ENCODE data around the gene PLXND1. TPM values are rescaled to one million over a fixed set of nuclear protein-coding genes. Genes with fewer than 3 reads are reported as not detected.

Gene PLXND1
- total RNA-seq, 2 experiments from 2014 or later = 30.0 to 38.3 TPM

- POLR2A ChIA-PET = no interaction called here
- DNase-seq (no peak), ATAC-seq (ENCODE audit: low read depth) (no peak)
- Mint-ChIP-seq H3K27ac (no peak overlapping the region), H3K27me3 (peaks cover 29% of the 10 kb centered on the region), H3K36me3 (no peaks in the 10 kb centered on the region), H3K4me1 (peaks cover 4% of the 10 kb centered on the region), H3K4me3 (no peak overlapping the region), H3K9me3 (no peaks in the 10 kb centered on the region)
Measured at GRCh38 chr3:129587566-129588210, 18.8 kb downstream of the PLXND1 start.

GRCh38 chr3:129586746-129587430, 19.6 kb downstream of the PLXND1 start:
- DNase-seq = no peak
- POLR2A ChIA-PET = no interaction called here
- no peak overlapping the region for H3K27ac Mint-ChIP-seq
- H3K4me3 Mint-ChIP-seq = no peak overlapping the region
- H3K27me3 Mint-ChIP-seq = peaks cover 25% of the 10 kb centered on the region
- peaks cover 4% of the 10 kb centered on the region for H3K4me1 Mint-ChIP-seq
- H3K9me3 Mint-ChIP-seq = no peaks in the 10 kb centered on the region
- ATAC-seq (ENCODE audit: low read depth) = no peak
- H3K36me3 Mint-ChIP-seq = no peaks in the 10 kb centered on the region

GRCh38 chr3:129585949-129586657, 20.4 kb downstream of the PLXND1 start:
- no peak overlapping the region for H3K27ac Mint-ChIP-seq
- no peak for DNase-seq
- peaks cover 17% of the 10 kb centered on the region for H3K27me3 Mint-ChIP-seq
- no peaks in the 10 kb centered on the region for H3K9me3 Mint-ChIP-seq
- no peak overlapping the region for H3K4me3 Mint-ChIP-seq
- no peaks in the 10 kb centered on the region for H3K4me1 Mint-ChIP-seq
- no peaks in the 10 kb centered on the region for H3K36me3 Mint-ChIP-seq
- no peak for ATAC-seq (ENCODE audit: low read depth)
- POLR2A ChIA-PET = no interaction called here

GRCh38 chr3:129584631-129585030, 21.8 kb downstream of the PLXND1 start:
- H3K27ac Mint-ChIP-seq = no peak overlapping the region
- no peaks in the 10 kb centered on the region for H3K9me3 Mint-ChIP-seq
- no peaks in the 10 kb centered on the region for H3K36me3 Mint-ChIP-seq
- no peak overlapping the region for H3K4me3 Mint-ChIP-seq
- H3K27me3 Mint-ChIP-seq = peaks cover 8% of the 10 kb centered on the region
- H3K4me1 Mint-ChIP-seq = no peaks in the 10 kb centered on the region
- POLR2A ChIA-PET = no interaction called here
- ATAC-seq (ENCODE audit: low read depth) (no peak), DNase-seq (no peak)

- no peak overlapping the region for H3K4me3 Mint-ChIP-seq
- H3K27ac Mint-ChIP-seq = no peak overlapping the region
- no peaks in the 10 kb centered on the region for H3K36me3 Mint-ChIP-seq
- POLR2A ChIA-PET = no interaction called here
- no peak for ATAC-seq (ENCODE audit: low read depth)
- DNase-seq = no peak
- H3K27me3 Mint-ChIP-seq = peaks cover 6% of the 10 kb centered on the region
- no peaks in the 10 kb centered on the region for H3K4me1 Mint-ChIP-seq
- no peaks in the 10 kb centered on the region for H3K9me3 Mint-ChIP-seq
Measured at GRCh38 chr3:129583289-129583688, 23.2 kb downstream of the PLXND1 start.

GRCh38 chr3:129582799-129583198, 23.7 kb downstream of the PLXND1 start:
- POLR2A ChIA-PET = no interaction called here

GRCh38 chr3:129581623-129582022, 24.9 kb downstream of the PLXND1 start:
- ATAC-seq (ENCODE audit: low read depth) (no peak), DNase-seq (no peak)
- POLR2A ChIA-PET = no interaction called here
- no peaks in the 10 kb centered on the region for H3K36me3 Mint-ChIP-seq
- H3K27me3 Mint-ChIP-seq = peaks cover 3% of the 10 kb centered on the region
- H3K27ac Mint-ChIP-seq = no peak overlapping the region
- peaks cover 4% of the 10 kb centered on the region for H3K4me1 Mint-ChIP-seq
- no peaks in the 10 kb centered on the region for H3K9me3 Mint-ChIP-seq
- H3K4me3 Mint-ChIP-seq = no peak overlapping the region

More at GRCh38 chr3:129582799-129583198, 23.7 kb downstream of the PLXND1 start:
- DNase-seq (no peak), ATAC-seq (ENCODE audit: low read depth) (no peak)
- no peaks in the 10 kb centered on the region for H3K9me3 Mint-ChIP-seq
- H3K27me3 Mint-ChIP-seq = peaks cover 6% of the 10 kb centered on the region
- H3K4me3 Mint-ChIP-seq = no peak overlapping the region
- no peaks in the 10 kb centered on the region for H3K36me3 Mint-ChIP-seq
- peaks cover 2% of the 10 kb centered on the region for H3K4me1 Mint-ChIP-seq
- no peak overlapping the region for H3K27ac Mint-ChIP-seq

- Mint-ChIP-seq H3K4me3 (no peak overlapping the region), H3K4me1 (peaks cover 4% of the 10 kb centered on the region), H3K36me3 (no peaks in the 10 kb centered on the region), H3K9me3 (no peaks in the 10 kb centered on the region), H3K27me3 (peaks cover 3% of the 10 kb centered on the region), H3K27ac (no peak overlapping the region)
- ATAC-seq (ENCODE audit: low read depth) (no peak), DNase-seq (no peak)
- POLR2A ChIA-PET = no interaction called here
Measured at GRCh38 chr3:129579991-129580390, 26.5 kb downstream of the PLXND1 start.

GRCh38 chr3:129577925-129578786, 28.3 kb downstream of the PLXND1 start:
- ATAC-seq (ENCODE audit: low read depth) = peak; percentile 27
- peaks cover 4% of the 10 kb centered on the region for H3K4me1 Mint-ChIP-seq

GRCh38 chr3:129577366-129577765, 29.1 kb downstream of the PLXND1 start:
- Mint-ChIP-seq H3K27me3 (peaks cover 5% of the 10 kb centered on the region), H3K27ac (no peak overlapping the region), H3K4me3 (no peak overlapping the region), H3K4me1 (peaks cover 4% of the 10 kb centered on the region), H3K9me3 (no peaks in the 10 kb centered on the region), H3K36me3 (no peaks in the 10 kb centered on the region)
- ATAC-seq (ENCODE audit: low read depth) = no peak
- DNase-seq = no peak
- POLR2A ChIA-PET = interaction anchor here (0.5 to 2.4 kb wide), 2 partner anchors 16 to 341 kb away, joined by 4 to 9 read pairs; no protein-coding TSS in a partner anchor

More at GRCh38 chr3:129577925-129578786, 28.3 kb downstream of the PLXND1 start:
- H3K27me3 Mint-ChIP-seq = peaks cover 5% of the 10 kb centered on the region
- peak overlapping the region; percentile 12 for H3K27ac Mint-ChIP-seq
- H3K4me3 Mint-ChIP-seq = no peak overlapping the region
- POLR2A ChIA-PET = interaction anchor here (2.4 kb wide), 1 partner anchor 15 kb away, joined by 9 read pairs; no protein-coding TSS in a partner anchor
- H3K9me3 Mint-ChIP-seq = no peaks in the 10 kb centered on the region
- H3K36me3 Mint-ChIP-seq = no peaks in the 10 kb centered on the region
- no peak for DNase-seq

GRCh38 chr3:129576514-129577352, 29.7 kb downstream of the PLXND1 start:
- peak overlapping the region; percentile 32 for H3K4me3 Mint-ChIP-seq
- no peaks in the 10 kb centered on the region for H3K9me3 Mint-ChIP-seq
- POLR2A ChIA-PET = interaction anchor here (0.5 to 2.4 kb wide), 3 partner anchors 16 to 341 kb away, joined by 3 to 9 read pairs (median 4); no protein-coding TSS in a partner anchor
- DNase-seq (no peak), ATAC-seq (ENCODE audit: low read depth) (peak; percentile 65)
- peaks cover 4% of the 10 kb centered on the region for H3K4me1 Mint-ChIP-seq
- peaks cover 5% of the 10 kb centered on the region for H3K27me3 Mint-ChIP-seq
- peak overlapping the region; percentile 64 for H3K27ac Mint-ChIP-seq
- H3K36me3 Mint-ChIP-seq = no peaks in the 10 kb centered on the region

GRCh38 chr3:129575997-129576384, 30.5 kb downstream of the PLXND1 start:
- H3K27me3 Mint-ChIP-seq = peaks cover 4% of the 10 kb centered on the region
- H3K27ac Mint-ChIP-seq = no peak overlapping the region
- no peak overlapping the region for H3K4me3 Mint-ChIP-seq
- peaks cover 4% of the 10 kb centered on the region for H3K4me1 Mint-ChIP-seq
- no peaks in the 10 kb centered on the region for H3K9me3 Mint-ChIP-seq
- no peaks in the 10 kb centered on the region for H3K36me3 Mint-ChIP-seq
- POLR2A ChIA-PET = interaction anchor here (2.4 kb wide), 1 partner anchor 17 kb away, joined by 9 read pairs; no protein-coding TSS in a partner anchor
- DNase-seq (no peak), ATAC-seq (ENCODE audit: low read depth) (no peak)

Measured in activated naive CD8-positive, alpha-beta T cell treated with anti-CD3 and anti-CD28 coated beads, Interleukin-2, amount 10 ng/mL, durations not matched to agents 7 days and 5 days (primary cell).